Measurements from ENCODE around the gene TMEM151A.
"Not testable (repeated sequence)": the region's sequence is repeated elsewhere in the genome, so short reads cannot be mapped to it uniquely, and the experiment has no call there.

The TMEM151A gene

GRCh38 chr11:66267379-66268243 is 24.1 kb upstream of the TMEM151A start:
- DNase-seq = peak; percentile 78

DNA sequence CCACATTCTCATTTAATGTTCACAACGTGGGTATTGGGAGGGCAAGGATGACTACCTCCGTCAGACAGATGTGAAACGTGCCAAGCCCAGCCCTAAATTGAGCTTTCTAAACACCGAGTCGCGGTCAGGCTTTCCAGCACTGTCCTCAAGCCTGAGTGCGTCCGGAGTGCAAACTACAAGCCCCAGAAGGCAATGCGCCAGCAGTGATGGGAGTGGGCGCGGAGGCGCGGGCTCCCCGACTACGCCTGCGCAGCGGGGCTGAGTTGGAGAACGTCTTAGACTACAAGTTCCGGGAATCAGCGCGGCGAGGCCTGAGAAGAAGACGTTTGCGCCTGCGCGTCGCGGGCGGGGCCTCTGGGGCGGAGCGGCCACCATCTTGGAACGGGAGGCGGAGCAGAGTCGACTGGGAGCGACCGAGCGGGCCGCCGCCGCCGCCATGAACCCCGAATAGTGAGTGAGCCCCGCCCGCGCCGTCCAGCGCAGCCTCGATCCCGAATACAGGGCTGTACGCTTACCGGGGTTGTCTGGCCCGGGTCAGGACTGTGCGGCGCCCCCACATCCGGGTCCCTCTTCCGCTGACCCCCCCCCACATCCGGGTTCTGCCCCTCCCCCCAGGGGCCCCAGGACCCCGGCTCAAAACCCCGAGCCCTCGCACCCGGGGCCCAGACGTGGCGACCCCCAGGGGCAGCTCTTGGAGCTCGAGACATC is 23.3 kb upstream of the TMEM151A start, which contains the start of gene RAB1B:
Gene RAB1B, plus strand, starts transcription at position 396 of the 708 bp plus-strand sequence. Its CDS starts 41 bp downstream, at position 437.
- peak; percentile 99 for DNase-seq

DNA sequence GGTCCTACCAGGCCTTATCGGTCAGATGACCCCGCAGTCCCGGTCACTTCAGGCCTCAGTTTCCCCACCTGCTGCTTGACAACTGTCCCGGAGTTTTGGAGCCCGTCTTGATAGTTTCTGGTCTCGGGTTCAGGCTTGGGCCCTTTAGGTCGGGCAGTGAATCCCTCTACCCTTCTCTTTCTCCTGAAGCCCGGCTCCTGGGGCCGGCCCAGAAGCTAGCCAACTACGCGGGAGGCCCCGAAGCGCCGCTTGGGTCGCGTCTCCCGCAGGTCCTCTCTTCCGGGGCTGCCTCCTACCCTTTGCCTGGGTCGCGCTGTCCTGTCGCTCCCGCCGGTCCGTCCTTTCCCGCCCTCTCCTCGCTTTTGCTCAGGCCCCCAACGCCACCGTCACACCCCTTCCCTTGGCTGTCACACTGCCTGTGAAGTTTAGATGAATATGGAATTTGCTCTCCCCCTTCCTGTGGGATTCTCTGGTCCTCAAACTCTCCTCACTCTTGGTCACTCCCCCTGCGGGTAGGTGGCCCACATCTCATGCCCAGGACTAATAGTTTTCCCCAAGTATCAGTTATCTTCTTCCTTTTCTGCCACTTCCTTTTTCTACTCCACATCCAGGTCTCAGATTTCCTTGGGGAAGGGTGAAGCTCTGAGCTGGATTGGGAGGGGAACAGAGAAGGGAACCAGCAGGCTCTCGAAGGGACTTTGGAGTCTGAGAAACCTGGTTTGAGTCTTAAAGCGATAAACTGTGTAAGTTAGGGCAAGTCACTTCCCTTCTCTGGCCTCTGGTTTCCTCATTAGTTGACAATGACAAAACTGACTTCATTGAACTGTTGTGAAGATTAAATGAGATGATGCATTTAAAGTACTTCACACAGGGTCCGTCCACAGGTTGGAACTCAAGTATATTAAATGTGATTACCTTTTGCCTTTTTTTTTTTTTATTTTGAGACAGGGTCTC is 22.5 kb upstream of the TMEM151A start:
- peak; percentile 23 for DNase-seq

DNA sequence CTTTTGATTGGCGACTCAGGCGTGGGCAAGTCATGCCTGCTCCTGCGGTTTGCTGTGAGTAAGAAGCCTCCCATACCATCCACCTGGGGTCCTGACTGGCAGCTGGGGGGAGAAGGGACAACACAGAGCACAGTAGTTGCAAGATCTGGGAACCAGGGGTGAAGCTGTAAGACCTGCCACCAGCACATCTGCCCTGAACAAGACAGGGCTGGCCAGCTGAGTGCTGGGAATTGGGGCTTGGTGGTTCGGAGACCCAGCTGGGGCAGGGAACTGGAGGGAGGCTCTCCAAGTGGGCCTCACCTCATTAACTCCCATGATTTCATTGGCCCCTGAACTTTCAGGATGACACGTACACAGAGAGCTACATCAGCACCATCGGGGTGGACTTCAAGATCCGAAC is 19.9 kb upstream of the TMEM151A start:
- no peak for DNase-seq

DNA sequence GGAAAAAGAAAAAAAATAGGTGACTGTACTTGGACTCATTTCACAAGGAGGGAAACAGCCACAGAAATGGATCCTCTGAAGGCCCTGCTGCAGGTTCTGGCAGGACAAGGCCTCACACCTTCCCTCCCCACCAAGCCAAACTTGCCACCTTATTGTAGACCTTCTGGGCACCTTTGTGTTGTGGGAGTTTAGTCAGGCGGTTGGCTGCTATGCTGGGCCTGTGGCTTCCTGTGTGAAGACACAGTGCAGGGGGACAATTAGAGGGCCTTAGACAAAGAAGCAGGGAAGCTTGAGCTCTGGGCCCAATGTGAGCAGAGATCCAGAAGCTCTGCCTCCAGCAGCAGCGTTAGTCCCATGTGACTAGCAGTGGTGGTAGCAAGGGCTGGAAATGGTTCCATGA is 19.1 kb upstream of the TMEM151A start:
- no peak for DNase-seq

GRCh38 chr11:66274219-66274618 is 17.5 kb upstream of the TMEM151A start:
- no peak for DNase-seq

DNA sequence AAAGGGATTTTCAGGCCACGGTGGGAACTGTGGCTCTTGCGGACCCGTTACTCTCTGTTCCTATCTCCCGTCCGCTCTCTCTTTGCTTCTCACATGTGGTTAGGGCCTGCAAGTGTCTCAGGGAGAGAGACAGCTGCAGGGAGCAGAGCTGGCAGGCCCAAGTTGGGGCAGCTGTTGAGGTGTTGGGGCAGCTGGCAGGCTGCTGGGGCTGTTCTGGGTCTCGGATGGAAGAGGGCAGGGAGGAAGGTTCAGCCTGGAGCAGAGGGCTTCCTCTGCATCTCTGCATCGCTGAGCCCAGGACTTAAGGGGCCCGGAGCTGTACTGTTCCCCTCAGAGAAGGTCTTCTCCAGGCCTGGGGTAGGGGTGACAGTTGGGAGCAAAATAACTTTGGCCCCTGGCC is 16.3 kb upstream of the TMEM151A start:
- no peak for DNase-seq

GRCh38 chr11:66275984-66276612 is 15.6 kb upstream of the TMEM151A start:
- no peak for DNase-seq

DNA sequence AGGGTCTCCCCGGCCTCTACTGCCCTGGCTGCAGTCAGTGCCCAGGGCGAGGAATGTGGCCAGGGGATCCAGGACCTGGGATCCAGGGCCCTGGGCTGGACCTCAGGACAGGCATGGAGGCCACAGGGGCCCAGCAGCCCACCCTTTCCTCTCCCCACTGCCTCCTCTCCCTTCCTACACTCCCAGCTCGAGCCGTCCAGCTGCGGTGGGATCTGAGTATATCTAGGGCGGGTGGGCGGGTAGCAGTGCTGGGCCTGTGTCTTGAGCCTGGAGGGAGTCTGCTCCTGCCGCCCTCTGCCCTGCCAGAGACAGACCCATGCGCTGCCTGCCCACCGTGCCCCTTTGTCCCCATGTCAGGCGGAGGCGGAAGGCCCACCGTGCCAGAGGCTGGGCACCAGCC is 15.1 kb upstream of the TMEM151A start:
- DNase-seq = not testable (repeated sequence)

GRCh38 chr11:66277064-66277463 is 14.6 kb upstream of the TMEM151A start:
- DNase-seq = not testable (repeated sequence)

DNA sequence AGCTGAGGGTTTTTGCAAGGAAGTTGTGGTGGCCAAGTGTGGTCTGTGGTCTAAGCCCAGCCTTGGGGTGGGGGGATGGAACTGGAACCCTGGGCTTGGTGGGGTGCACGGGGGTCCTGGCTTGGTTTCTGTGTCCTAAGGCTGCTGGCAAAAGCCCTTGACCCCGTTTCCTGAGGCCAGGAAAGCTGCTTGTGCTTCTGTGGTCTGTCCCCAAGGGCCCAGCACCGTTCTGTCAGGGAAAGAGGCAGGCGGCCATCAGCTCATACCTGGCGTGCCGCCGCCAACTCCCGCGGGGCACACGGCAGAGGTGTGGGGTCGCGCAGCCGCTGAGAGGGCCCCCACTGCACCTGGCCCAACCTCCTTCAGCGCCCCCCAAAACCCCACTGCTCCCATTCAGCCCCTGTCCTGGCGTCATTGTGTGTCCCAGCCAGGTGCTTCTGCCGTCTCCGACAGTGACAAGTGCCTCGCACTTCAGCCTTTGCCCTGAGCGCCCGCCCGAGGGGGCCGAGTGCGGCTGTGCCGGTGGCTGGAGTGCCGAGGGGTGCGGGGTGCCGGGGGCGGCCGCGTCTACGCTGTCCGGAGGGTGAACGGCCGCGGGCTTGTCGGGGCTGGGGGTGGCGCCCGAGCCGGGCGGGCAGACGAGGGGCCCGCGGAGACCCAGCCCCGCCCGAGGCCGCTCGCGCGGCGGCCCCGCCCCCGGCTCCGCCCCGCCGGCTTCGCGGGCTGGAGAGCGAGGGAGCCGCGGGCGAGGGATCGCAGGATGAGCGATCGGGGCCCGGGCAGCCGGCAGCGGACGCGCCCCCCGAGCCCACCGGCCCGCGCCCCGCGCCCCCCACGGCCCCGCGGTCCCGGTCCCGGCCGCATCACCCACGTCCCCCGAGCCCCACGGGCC is 14.0 kb upstream of the TMEM151A start, which contains the start of gene CNIH2:
Gene CNIH2, plus strand, starts transcription at position 705 of the 892 bp plus-strand sequence. CDS start 282 bp downstream, outside the sequence.
- no peak for DNase-seq

DNA sequence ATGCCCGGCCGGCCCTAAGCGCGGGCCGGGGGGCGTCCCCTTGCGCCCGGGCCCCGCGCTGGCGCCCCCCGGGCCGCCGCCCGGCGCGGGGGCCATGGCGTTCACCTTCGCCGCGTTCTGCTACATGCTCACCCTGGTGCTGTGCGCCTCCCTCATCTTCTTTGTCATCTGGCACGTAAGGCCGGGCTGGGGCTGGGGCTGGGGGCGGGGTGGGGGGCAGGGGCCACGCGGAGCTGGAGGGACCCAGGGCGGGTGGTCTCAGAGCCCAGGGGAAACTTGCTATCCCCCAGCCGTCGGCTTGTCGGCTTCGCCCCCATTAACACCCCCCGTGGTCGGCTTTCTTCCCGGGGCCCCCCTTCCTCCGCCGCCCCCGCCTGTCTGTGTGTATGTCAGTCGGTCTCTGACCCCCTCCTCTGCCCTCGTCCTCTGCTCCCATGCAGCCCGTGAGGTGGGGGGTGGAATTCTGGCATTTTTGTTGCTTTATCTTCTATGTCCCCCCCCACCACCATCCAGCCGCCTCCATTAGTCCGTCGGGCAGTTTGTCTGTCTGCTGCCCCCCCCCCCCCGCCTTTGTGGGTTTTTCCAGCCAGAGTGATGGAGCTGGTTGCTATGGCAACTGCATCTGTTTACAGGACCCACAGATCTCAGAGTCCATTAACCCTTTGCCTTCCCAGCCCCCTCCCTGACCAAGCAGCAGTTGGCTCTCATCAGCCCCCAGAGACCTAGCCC is 13.2 kb upstream of the TMEM151A start:
- DNase-seq = peak; percentile 5

- no peak for DNase-seq
Observed at GRCh38 chr11:66279092-66279734, 12.5 kb upstream of the TMEM151A start.

- DNase-seq = no peak
Observed at GRCh38 chr11:66280428-66280827, 11.3 kb upstream of the TMEM151A start.

DNA sequence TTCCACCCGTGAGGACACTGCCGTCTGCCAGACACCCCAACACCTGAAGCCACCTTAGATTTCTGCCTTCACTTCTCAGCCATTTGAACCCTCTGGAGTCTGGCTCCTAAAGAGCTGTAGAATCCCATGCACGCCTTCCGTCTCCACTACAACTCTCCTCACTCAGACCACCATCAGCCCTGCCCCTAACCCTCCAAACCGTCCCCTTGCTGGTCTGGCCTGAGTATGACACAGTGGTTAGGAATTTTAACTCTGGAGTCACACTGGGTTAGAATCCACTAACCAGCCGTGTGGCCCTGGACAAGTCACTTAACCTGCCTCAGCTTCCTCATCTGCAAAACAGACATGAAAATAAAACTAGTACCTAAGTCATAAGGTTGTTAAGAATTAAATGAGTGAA is 10.7 kb upstream of the TMEM151A start:
- peak; percentile 5 for DNase-seq

DNA sequence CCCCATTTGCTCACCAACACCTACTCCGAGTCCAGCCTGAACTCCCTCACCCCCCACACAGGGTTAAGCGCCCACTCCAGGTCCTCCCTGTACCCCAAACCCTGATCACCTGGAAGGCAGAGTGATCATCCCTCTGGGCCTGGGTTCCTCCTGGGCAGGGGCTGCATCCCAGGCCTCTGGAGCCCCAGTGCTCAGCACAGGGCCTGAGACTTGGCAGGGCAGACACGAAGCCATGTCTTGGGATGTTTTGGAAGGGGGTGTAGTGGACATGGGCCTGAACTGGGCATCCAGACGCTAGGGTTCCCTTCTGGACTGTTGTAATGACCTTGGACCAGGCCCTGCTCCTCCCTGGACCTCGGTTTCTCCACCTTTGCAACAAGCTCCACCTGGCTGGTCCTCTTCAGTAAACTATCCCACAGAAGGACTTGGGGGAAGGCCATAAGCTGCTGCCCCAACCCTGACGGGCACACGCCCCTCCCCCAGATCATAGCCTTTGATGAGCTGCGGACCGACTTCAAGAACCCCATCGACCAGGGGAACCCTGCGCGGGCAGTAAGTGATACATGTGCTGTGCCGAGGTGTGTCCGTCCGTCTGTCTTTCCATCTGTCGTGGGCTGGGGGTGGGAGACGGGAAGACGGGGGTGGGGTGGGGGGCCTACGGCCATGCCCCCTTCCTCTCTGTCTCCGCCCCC is 9.8 kb upstream of the TMEM151A start:
- DNase-seq = no peak

DNA sequence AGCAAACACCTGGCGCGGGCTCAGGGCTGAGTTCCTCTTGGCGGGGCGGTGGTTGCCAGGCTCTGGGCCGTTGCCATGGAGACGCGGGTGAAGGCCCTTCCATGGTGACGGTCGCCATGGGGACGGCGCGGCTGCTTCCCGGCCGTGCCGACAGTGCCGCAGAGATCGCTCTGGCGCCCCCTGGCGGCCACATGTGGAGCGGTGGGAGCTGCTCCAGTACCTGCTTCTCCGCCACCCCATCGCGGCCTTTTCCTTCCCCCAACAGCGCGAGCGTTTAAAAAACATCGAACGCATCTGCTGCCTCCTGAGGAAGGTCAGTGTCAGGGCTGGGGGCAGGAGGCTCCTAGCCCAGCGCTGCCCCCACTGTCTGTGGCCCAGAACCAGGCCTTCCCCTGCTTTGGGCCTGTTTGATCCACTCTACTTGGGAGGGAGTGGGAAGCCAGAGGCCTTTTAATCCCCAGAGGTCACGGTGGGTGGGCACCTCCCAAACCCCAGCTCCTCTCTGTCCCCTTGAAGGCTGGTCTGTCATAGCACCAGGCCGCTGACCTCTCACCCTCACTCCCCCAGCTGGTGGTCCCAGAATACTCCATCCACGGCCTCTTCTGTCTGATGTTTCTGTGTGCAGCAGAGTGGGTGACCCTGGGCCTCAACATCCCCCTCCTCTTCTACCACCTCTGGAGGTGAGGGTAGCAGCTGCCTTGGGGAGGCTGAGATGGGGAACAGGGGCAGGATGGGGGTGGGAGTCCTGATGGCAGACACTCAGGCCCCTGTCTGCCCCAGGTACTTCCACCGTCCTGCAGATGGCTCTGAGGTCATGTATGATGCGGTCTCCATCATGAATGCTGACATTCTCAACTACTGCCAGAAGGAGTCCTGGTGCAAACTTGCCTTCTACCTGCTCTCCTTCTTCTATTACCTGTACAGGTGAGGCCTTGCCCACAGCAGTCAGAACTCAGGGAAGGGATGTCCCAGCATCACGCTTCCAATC is 8.9 kb upstream of the TMEM151A start:
- DNase-seq = peak; percentile 89
